WERI-Rb-1 (cell line): Measurements from ENCODE around the gene UBE2J2.

ENCODE experiments used
- DNase-seq: peaks from one replicate; pipeline ENCODE4 v3.0.0-alpha.2; 2020
- H3K27ac ChIP-seq: fragments of 250-450 bp; sonication (Bioruptor Pico); 2 replicates; pipeline ENCODE4 v1.5.1; 2020; ENCODE audit warnings: mild to moderate bottlenecking, moderate library complexity
- H3K27me3 ChIP-seq: fragments of 250-450 bp; sonication (Bioruptor Pico); 2 replicates; pipeline ENCODE4 v1.5.1; 2021; ENCODE audit warnings: mild to moderate bottlenecking, low read depth, moderate library complexity; ENCODE audit not compliant: insufficient read depth, severe bottlenecking
- H3K36me3 ChIP-seq: fragments of 250-450 bp; sonication (Bioruptor Pico); 2 replicates; pipeline ENCODE4 v1.5.1; 2020; ENCODE audit warnings: mild to moderate bottlenecking, moderate library complexity
- H3K4me3 ChIP-seq: 2 replicates; pipeline ENCODE4 v1.5.1; 2011; ENCODE audit warnings: low read depth, mild to moderate bottlenecking, control low read depth, low read length
- H3K9me3 ChIP-seq: fragments of 250-450 bp; sonication (Bioruptor Pico); 2 replicates; pipeline ENCODE4 v1.5.1; 2021; ENCODE audit warnings: mild to moderate bottlenecking, moderate library complexity; ENCODE audit not compliant: severe bottlenecking
- TF ChIP-seq, protein P1 (sequence below): IDR thresholded peaks from 2 replicates; pipeline ENCODE4 v1.5.1; 2011; ENCODE audit warnings: low read depth, mild to moderate bottlenecking, control low read depth, inconsistent platforms, low read length

Gene UBE2J2

GRCh38 chr1:1272341-1273208 lies 1.1 kb downstream of the UBE2J2 start:
- DNase-seq = no peak
- H3K27ac ChIP-seq = peak overlapping the region; percentile 97

DNA sequence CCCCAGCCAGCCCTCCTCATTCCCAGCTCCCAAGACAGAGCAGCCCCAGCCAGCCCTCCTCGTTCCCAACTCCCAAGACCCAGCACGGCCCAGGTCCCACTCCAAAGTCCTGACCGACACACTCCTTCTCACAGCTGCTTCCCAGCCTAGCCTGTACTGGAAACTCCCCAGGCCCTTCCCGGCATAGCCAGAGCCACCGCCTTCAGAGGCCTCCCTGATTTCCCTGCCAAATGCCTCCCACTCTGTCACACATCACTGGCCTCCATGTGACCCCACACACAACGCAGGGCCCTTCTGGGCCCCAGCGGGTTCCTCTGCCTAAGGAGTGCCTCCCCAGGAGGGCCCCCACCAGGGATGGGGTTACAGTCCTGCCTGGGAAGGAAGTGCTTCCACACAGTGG lies 2.8 kb downstream of the UBE2J2 start:
- H3K9me3 ChIP-seq = no peaks in the 10 kb centered on the region
- H3K36me3 ChIP-seq = peaks cover 52% of the 10 kb centered on the region
- no peak overlapping the region for H3K27ac ChIP-seq
- TF ChIP-seq, protein P1, sequence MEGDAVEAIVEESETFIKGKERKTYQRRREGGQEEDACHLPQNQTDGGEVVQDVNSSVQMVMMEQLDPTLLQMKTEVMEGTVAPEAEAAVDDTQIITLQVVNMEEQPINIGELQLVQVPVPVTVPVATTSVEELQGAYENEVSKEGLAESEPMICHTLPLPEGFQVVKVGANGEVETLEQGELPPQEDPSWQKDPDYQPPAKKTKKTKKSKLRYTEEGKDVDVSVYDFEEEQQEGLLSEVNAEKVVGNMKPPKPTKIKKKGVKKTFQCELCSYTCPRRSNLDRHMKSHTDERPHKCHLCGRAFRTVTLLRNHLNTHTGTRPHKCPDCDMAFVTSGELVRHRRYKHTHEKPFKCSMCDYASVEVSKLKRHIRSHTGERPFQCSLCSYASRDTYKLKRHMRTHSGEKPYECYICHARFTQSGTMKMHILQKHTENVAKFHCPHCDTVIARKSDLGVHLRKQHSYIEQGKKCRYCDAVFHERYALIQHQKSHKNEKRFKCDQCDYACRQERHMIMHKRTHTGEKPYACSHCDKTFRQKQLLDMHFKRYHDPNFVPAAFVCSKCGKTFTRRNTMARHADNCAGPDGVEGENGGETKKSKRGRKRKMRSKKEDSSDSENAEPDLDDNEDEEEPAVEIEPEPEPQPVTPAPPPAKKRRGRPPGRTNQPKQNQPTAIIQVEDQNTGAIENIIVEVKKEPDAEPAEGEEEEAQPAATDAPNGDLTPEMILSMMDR = no peak
- no peaks in the 10 kb centered on the region for H3K27me3 ChIP-seq
- no peak overlapping the region for H3K4me3 ChIP-seq
- no peak for DNase-seq

More at GRCh38 chr1:1272341-1273208, 1.1 kb downstream of the UBE2J2 start:
- Histone ChIP-seq H3K9me3 (no peaks in the 10 kb centered on the region), H3K4me3 (peak overlapping the region; percentile 77), H3K27me3 (no peaks in the 10 kb centered on the region), H3K36me3 (peaks cover 37% of the 10 kb centered on the region)
- TF ChIP-seq, protein P1 = no peak

DNA sequence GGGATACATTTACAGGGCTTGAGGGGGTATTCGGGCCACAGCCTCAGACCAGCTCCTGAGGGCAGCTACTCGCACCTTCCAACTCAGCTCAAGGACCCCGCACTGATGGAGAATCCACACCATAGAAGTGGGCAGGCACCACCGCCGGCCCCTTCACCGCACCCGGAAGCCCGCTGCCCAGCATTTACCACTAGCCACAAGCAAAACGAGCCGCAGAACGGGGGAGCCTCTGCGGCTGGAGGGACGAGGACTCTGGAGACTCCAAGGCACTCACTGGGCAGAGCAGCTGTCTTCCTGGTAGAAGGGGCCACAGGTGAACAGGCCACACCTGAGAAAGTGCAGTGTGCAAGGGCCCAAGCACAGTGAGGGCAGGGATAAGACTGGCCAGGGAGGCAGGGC lies 5.4 kb downstream of the UBE2J2 start:
- H3K36me3 ChIP-seq = peaks cover 75% of the 10 kb centered on the region
- H3K27me3 ChIP-seq = no peaks in the 10 kb centered on the region
- H3K27ac ChIP-seq = no peak overlapping the region
- DNase-seq = no peak
- TF ChIP-seq, protein P1 = no peak
- H3K9me3 ChIP-seq = no peaks in the 10 kb centered on the region
- no peak overlapping the region for H3K4me3 ChIP-seq

DNA sequence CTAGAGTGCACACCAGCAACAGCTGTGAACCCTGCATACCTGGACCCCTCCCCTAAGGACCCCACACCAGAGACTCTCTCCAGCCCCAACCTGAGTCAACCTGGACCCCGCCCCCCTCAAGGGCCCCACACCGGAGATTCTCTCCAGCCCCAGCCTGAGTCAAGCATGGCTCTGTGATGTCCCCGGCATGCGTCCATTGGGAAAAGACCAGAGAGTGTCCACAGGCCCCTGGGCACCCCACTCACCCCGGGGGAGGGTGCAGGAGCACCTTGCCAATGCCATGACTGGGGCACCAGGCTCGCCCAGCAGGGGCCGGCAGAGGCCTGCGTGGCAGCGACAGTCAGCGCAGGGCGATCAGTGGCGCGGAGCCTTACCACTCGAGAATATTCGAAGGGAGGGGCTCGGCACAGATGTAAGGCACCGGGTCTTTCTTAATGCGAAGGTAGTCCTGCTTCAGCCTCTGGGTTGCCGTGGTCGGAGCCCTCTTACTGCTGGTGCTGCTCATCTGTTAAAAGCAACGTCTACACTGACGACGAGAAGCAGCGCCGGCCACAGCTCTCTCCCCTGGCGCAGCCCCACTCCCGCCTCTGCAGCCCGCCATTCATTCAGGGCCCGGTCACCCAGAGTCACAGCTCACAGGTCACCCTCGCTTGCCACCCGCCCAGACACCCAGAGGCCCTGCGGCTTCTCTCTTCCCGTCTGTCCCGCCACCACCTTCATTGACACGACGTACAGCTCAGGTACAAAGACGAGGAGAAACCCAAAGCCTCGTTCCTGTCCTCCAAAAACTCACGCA lies 6.0 kb downstream of the UBE2J2 start:
- Histone ChIP-seq H3K27me3 (no peaks in the 10 kb centered on the region), H3K36me3 (peaks cover 81% of the 10 kb centered on the region), H3K4me3 (no peak overlapping the region), H3K27ac (no peak overlapping the region), H3K9me3 (no peaks in the 10 kb centered on the region)
- TF ChIP-seq, protein P1 = no peak
- no peak for DNase-seq

DNA sequence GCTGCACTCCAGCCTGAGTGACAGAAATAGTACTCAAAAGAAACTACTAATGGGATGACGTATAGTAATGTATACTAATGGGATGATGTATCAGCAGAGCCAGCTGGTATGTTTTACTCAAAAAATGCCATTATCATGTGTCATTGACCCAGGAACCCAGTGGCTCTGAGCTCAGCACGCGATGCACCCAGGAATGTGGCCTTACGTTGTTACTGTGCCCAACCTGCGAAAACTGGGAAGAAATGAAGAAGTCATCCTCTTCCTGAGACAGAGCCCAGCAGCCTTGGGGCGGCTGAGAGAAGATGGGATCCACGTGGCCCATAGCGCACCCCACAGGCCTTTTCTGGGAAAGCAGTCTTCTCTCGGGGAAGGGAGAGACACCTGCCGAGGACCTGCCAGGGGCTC lies 8.8 kb downstream of the UBE2J2 start:
- no peak for DNase-seq

More for the DNA sequence above, 8.8 kb downstream of the UBE2J2 start:
- Histone ChIP-seq H3K27me3 (no peaks in the 10 kb centered on the region), H3K9me3 (no peaks in the 10 kb centered on the region), H3K4me3 (no peak overlapping the region), H3K36me3 (peaks cover 87% of the 10 kb centered on the region), H3K27ac (no peak overlapping the region)
- TF ChIP-seq, protein P1 = peak; percentile 50
